Activated effector memory CD4-positive, alpha-beta T cell treated with Interleukin-2 at 50 U/mL for 16 hours (primary cell): ENCODE results near the gene EPB41L3.
"Not testable (repeated sequence)": the region's sequence is repeated elsewhere in the genome, so short reads cannot be mapped to it uniquely, and the experiment has no call there.

Experiments
- DNase-seq: peaks from one replicate; pipeline ENCODE4 v3.0.0-alpha.2; 2020

Gene EPB41L3

GRCh38 chr18:5529471-5529870 lies 14.3 kb downstream of the EPB41L3 start:
- DNase-seq, result no peak

- DNase-seq, result no peak
These were observed 16.2 kb downstream of the EPB41L3 start for GRCh38 chr18:5527603-5528002.

GRCh38 chr18:5524660-5525059 lies 19.1 kb downstream of the EPB41L3 start:
- no peak for DNase-seq

- no peak for DNase-seq
These were observed 22.8 kb downstream of the EPB41L3 start for GRCh38 chr18:5521000-5521399.

GRCh38 chr18:5520464-5520863 lies 23.3 kb downstream of the EPB41L3 start:
- no peak for DNase-seq

- DNase-seq, result no peak
These were observed 24.1 kb downstream of the EPB41L3 start for GRCh38 chr18:5519448-5520298.

GRCh38 chr18:5518899-5519371 lies 24.9 kb downstream of the EPB41L3 start:
- DNase-seq, result no peak

GRCh38 chr18:5518179-5518770 lies 25.5 kb downstream of the EPB41L3 start:
- no peak for DNase-seq

GRCh38 chr18:5516841-5517240 lies 27.0 kb downstream of the EPB41L3 start:
- no peak for DNase-seq

- DNase-seq, result no peak
These were observed 28.6 kb downstream of the EPB41L3 start for GRCh38 chr18:5515011-5515784.

- no peak for DNase-seq
These were observed 29.9 kb downstream of the EPB41L3 start for GRCh38 chr18:5513947-5514346.

GRCh38 chr18:5512176-5512575 lies 31.6 kb downstream of the EPB41L3 start:
- DNase-seq, result no peak

- not testable (repeated sequence) for DNase-seq
These were observed 32.3 kb downstream of the EPB41L3 start for GRCh38 chr18:5511541-5511940.

- DNase-seq, result no peak
These were observed 33.5 kb downstream of the EPB41L3 start for GRCh38 chr18:5510135-5510846.

GRCh38 chr18:5508821-5509220 lies 35.0 kb downstream of the EPB41L3 start:
- DNase-seq, result no peak

- DNase-seq, result no peak
These were observed 36.0 kb downstream of the EPB41L3 start for GRCh38 chr18:5507756-5508155.

GRCh38 chr18:5506174-5506573 lies 37.6 kb downstream of the EPB41L3 start:
- DNase-seq, result no peak

GRCh38 chr18:5503740-5504139 lies 40.1 kb downstream of the EPB41L3 start:
- no peak for DNase-seq

GRCh38 chr18:5500158-5500939 lies 43.4 kb downstream of the EPB41L3 start:
- DNase-seq, result no peak

GRCh38 chr18:5498452-5498851 lies 45.3 kb downstream of the EPB41L3 start:
- DNase-seq, result no peak

GRCh38 chr18:5496305-5496704 lies 47.5 kb downstream of the EPB41L3 start:
- DNase-seq, result no peak
